A549 (cell line): Measurements from ENCODE around the gene TREH. TPM values are rescaled to one million over a fixed set of nuclear protein-coding genes. Genes with fewer than 3 reads are reported as not detected.

Experiments used
- ATAC-seq, 2 experiments: fragments of 200-7000 bp in 1 of 2; fragments of >200 bp in 1 of 2; cut with Nextera tagmentation in 1 of 2; cut with Tn5 transposase in 1 of 2; 3 replicates each; pipeline versions ENCODE4 v1.8.0 to v1.9.1; 2018 to 2020; ENCODE audit warnings: mild to moderate bottlenecking in 1 of 2, moderate library complexity in 1 of 2
- CTCF ChIA-PET: fragments of 300-600 bp; sonication (Branson Sonifier 250); formaldehyde crosslinking; extraction: SDS; loops from one replicate; lab custom pipeline; 2021; ENCODE audit warnings: antibody characterized with exemption, inconsistent platforms; lab: Yijun Ruan, JAX
- POLR2A ChIA-PET: fragments of 350-600 bp; formaldehyde crosslinking; extraction: SDS; loops from one replicate; lab custom pipeline; 2021; ENCODE audit warnings: antibody characterized with exemption, inconsistent platforms; lab: Yijun Ruan, JAX
- DNase-seq, 2 experiments: peaks; one replicate each; pipeline versions ENCODE4 v3.0.0 to v3.0.0-alpha.2; 2011 to 2016; ENCODE audit warnings: low read depth in 1 of 2, low spot score in 1 of 2
- FAIRE-seq: peaks from 2 replicates; lab custom pipeline; 2011; peaks lifted over from hg19 to GRCh38; lab: Jason Lieb, UNC
- H3K27ac ChIP-seq, 2 experiments: fragments of >200 bp; sonication (Bioruptor Twin); formaldehyde crosslinking; 3 replicates each; pipeline ENCODE4 v1.5.1; 2016 to 2017
- H3K4me1 ChIP-seq: fragments of >200 bp; sonication (Bioruptor Twin); formaldehyde crosslinking; 3 replicates; pipeline ENCODE4 v1.6.1; 2016
- H3K4me2 ChIP-seq: fragments of >200 bp; sonication (Bioruptor Twin); formaldehyde crosslinking; 3 replicates; pipeline ENCODE4 v1.6.1; 2016
- H3K4me3 ChIP-seq: fragments of >200 bp; sonication (Bioruptor Twin); formaldehyde crosslinking; 3 replicates; pipeline ENCODE4 v1.5.1; 2016
- H3K9me3 ChIP-seq: fragments of >200 bp; sonication (Bioruptor Twin); formaldehyde crosslinking; 3 replicates; pipeline ENCODE4 v1.6.1; 2016
- EHF ChIP-seq: fragments of 250-450 bp; sonication (Bioruptor Pico); IDR thresholded peaks from 2 replicates; pipeline ENCODE4 v1.5.0; 2020; ENCODE audit warnings: mild to moderate bottlenecking
- GATA3 ChIP-seq: IDR thresholded peaks from 2 replicates; pipeline ENCODE4 v1.6.1; 2012; ENCODE audit warnings: borderline replicate concordance
- HEYL ChIP-seq: fragments of 250-450 bp; sonication (Bioruptor Pico); IDR thresholded peaks from 2 replicates; pipeline ENCODE4 v1.8.0; 2021; ENCODE audit warnings: mild to moderate bottlenecking, moderate library complexity
- HOXB13 ChIP-seq: fragments of 250-450 bp; sonication (Bioruptor Pico); IDR thresholded peaks from 2 replicates; pipeline ENCODE4 v1.5.0; 2020; ENCODE audit warnings: low read depth, mild to moderate bottlenecking, moderate library complexity
- JUN ChIP-seq, 2 experiments: fragments of >200 bp; sonication (Bioruptor Twin); formaldehyde crosslinking; IDR thresholded peaks; 2 replicates in 1 of 2; 3 replicates in 1 of 2; pipeline ENCODE4 v1.6.1; 2016 to 2017
- MAFK ChIP-seq: fragments of 450-650 bp; IDR thresholded peaks from 2 replicates; pipeline ENCODE4 v1.6.1; 2014; ENCODE audit not compliant: partially characterized antibody
- NFE2L2 ChIP-seq: fragments of 150-350 bp; conservative IDR thresholded peaks from 2 replicates; pipeline ENCODE4 v1.6.1; 2014; ENCODE audit warnings: low read length
- NR3C1 ChIP-seq: fragments of >200 bp; sonication (Bioruptor Twin); formaldehyde crosslinking; IDR thresholded peaks from 3 replicates; pipeline ENCODE4 v1.6.1; 2017
- POLR2AphosphoS2 ChIP-seq: conservative IDR thresholded peaks from 2 replicates; pipeline ENCODE4 v1.6.1; 2012; ENCODE audit warnings: low read length, improper control_type of control experiment, inconsistent platforms
- RCOR1 ChIP-seq: fragments of 150-350 bp; IDR thresholded peaks from 2 replicates; pipeline ENCODE4 v1.6.1; 2014; ENCODE audit warnings: antibody characterized with exemption, low read length, low read depth
- RFX5 ChIP-seq: fragments of 450-650 bp; IDR thresholded peaks from 2 replicates; pipeline ENCODE4 v1.7.1; 2014; ENCODE audit warnings: antibody characterized with exemption, mild to moderate bottlenecking, moderate library complexity
- RNF2 ChIP-seq: fragments of 200-600 bp; sonication (generic); IDR thresholded peaks from 2 replicates; pipeline ENCODE4 v1.6.1; 2016; ENCODE audit warnings: low read depth, mild to moderate bottlenecking, antibody characterized with exemption, moderate library complexity, borderline replicate concordance
- SMC3 ChIP-seq: fragments of >200 bp; sonication (Bioruptor Twin); formaldehyde crosslinking; IDR thresholded peaks from 3 replicates; pipeline ENCODE4 v1.6.1; 2018; ENCODE audit warnings: inconsistent platforms
- TFCP2L1 ChIP-seq: fragments of 250-450 bp; sonication (Bioruptor Pico); IDR thresholded peaks from 2 replicates; pipeline ENCODE4 v1.5.0; 2021; ENCODE audit warnings: mild to moderate bottlenecking
- ZC3H11A ChIP-seq: fragments of 450-650 bp; IDR thresholded peaks from 2 replicates; pipeline ENCODE4 v1.6.1; 2014; ENCODE audit warnings: antibody characterized with exemption, mild to moderate bottlenecking
- WGBS: methylation state at CpG from one replicate; pipeline ENCODE4 v1.1.6; 2017; ENCODE audit errors: missing lambda C conversion rate; 5-methylcytosine and 5-hydroxymethylcytosine counted together
- polyA plus RNA-seq, 4 experiments: library from polyadenylated mRNA; depleted of rRNA in 3 of 4; stranded (reverse); fragments of >200 nt; fragmentation: RNase III in 1 of 4; extraction: RNeasy Plus Mini Kit Qiagen cat#74134 plus additional on column Dnase treatment in 1 of 4; gene quantifications; 2 replicates in 3 of 4; 3 replicates in 1 of 4; pipeline ENCODE4 v1.2.3, GENCODE V29; 2011 to 2017
- TF ChIP-seq, protein P1 (sequence below): fragments of 200-600 bp; sonication (generic); IDR thresholded peaks from 2 replicates; pipeline ENCODE4 v1.6.1; 2016; ENCODE audit warnings: antibody characterized with exemption, mild to moderate bottlenecking, moderate library complexity
- TF ChIP-seq, protein P2 (sequence below): fragments of >200 bp; sonication (Bioruptor Twin); formaldehyde crosslinking; IDR thresholded peaks from 2 replicates; pipeline ENCODE4 v1.6.1; 2016
- TF ChIP-seq, protein P3 (sequence below): fragments of 450-650 bp; IDR thresholded peaks from 2 replicates; pipeline ENCODE4 v1.6.1; 2014; ENCODE audit warnings: antibody characterized with exemption
- TF ChIP-seq, protein P4 (sequence below): IDR thresholded peaks from 2 replicates; pipeline ENCODE4 v1.6.1; 2012

TREH gene
- polyA plus RNA-seq, 2 of the 4 experiments (the other 2 are of a cell fraction): 0.06 TPM; not detected in 1

DNA sequence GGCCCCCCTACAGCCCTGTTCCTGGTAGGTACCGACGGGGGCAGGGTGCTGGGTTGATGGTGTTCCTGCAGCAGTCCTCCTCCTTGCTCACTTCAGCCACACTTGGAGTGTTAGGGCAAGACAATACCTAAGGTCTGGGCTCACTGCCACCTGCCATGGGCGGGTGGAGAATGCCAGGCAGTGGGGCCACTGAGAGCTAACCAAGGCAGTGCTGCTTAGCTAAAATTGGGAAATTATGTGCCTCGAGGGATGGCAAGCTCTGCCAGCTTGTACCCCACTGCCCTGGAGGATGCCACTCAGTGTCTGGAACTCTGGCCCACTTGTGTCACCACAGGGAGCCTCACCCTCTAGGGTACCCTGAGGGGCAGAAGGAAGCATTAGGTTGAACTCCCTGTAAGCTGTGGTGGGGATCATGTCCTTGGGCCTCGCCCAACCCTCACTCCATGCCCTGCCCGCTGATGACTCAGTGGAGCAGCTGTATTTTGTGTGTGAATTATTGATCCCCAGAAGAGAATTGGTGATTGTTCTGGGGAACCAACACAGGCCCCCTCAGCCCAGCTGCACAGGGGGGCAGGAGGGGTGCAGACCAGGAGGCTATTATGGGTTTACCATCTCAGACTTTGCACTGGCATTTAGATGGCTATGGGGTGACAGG, 54.3 kb downstream of the TREH start:
- Histone ChIP-seq H3K4me3 (no peak overlapping the region), H3K4me1 (peaks cover 51% of the 10 kb centered on the region), H3K9me3 (no peaks in the 10 kb centered on the region), H3K27ac (peak overlapping the region in 1 of 2 experiments; percentile 92; a peak in 1 of 6 replicates), H3K4me2 (0 out of 3 replicates have a peak overlapping the region, but pooled peaks have one; percentile 16)
- FAIRE-seq (no peak), ATAC-seq (no peak), DNase-seq (no peak)
- ChIA-PET POLR2A (no interaction called here), CTCF (interaction anchor here (0.6 to 20.3 kb wide), 3 partner anchors 14 to 30 kb away, joined by 3 to 224 read pairs (median 9); partner anchors contain the start of gene PHLDB1)
- WGBS: 67% methylated on average over 2 of the region's 6 CpGs
- TF ChIP-seq HOXB13 (CRISPR knock-in tag): no peak
- no peak for TF ChIP-seq TFCP2L1 (CRISPR knock-in tag)
- TF ChIP-seq RFX5: no peak
- TF ChIP-seq, protein P1, sequence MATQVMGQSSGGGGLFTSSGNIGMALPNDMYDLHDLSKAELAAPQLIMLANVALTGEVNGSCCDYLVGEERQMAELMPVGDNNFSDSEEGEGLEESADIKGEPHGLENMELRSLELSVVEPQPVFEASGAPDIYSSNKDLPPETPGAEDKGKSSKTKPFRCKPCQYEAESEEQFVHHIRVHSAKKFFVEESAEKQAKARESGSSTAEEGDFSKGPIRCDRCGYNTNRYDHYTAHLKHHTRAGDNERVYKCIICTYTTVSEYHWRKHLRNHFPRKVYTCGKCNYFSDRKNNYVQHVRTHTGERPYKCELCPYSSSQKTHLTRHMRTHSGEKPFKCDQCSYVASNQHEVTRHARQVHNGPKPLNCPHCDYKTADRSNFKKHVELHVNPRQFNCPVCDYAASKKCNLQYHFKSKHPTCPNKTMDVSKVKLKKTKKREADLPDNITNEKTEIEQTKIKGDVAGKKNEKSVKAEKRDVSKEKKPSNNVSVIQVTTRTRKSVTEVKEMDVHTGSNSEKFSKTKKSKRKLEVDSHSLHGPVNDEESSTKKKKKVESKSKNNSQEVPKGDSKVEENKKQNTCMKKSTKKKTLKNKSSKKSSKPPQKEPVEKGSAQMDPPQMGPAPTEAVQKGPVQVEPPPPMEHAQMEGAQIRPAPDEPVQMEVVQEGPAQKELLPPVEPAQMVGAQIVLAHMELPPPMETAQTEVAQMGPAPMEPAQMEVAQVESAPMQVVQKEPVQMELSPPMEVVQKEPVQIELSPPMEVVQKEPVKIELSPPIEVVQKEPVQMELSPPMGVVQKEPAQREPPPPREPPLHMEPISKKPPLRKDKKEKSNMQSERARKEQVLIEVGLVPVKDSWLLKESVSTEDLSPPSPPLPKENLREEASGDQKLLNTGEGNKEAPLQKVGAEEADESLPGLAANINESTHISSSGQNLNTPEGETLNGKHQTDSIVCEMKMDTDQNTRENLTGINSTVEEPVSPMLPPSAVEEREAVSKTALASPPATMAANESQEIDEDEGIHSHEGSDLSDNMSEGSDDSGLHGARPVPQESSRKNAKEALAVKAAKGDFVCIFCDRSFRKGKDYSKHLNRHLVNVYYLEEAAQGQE: no peak
- TF ChIP-seq EHF (CRISPR knock-in tag): no peak
- TF ChIP-seq HEYL (CRISPR knock-in tag): no peak
- TF ChIP-seq, protein P2, sequence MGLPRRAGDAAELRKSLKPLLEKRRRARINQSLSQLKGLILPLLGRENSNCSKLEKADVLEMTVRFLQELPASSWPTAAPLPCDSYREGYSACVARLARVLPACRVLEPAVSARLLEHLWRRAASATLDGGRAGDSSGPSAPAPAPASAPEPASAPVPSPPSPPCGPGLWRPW: no peak

DNA sequence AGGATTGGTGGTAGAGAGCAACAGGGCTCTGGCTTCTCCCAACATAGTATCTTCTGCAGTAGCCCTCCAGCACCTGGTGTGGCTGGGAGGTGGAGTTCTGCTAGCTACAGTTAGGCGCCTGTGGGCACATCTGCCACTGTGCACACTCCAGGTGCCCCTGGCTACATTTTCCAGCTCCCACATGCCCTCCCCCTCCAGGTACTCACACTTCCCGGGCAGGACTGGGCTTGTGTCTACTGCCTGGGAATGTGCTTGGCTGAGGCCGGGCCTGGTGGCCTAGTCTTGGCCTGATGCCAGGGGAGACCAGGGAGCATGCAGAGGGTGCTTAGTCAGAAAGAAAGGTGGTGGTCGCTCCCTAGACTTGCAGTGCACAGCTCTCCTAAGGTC, 56.2 kb downstream of the TREH start:
- peak in 1 of 2 experiments; percentile 32 for DNase-seq
- TF ChIP-seq JUN (IDR thresholded peaks at IDR 0.05) (0 out of 5 replicates have a peak, but pooled peaks of 1 of the 2 experiments have one; percentile 2), RCOR1 (no peak)
- no peak; a peak in 1 of 6 replicates for ATAC-seq
- peak overlapping the region; percentile 48 for H3K4me2 ChIP-seq
- whole genome bisulfite sequencing: 33% methylated on average over 3 of the region's 4 CpGs
- ChIA-PET CTCF (interaction anchor here (0.9 to 20.3 kb wide), 3 partner anchors 9 to 36 kb away, joined by 3 to 224 read pairs (median 9); partner anchors contain the start of gene PHLDB1), POLR2A (interaction anchor here (0.5 to 2.0 kb wide), 3 partner anchors 13 to 410 kb away, joined by 3 to 14 read pairs (median 4); partner anchors contain the start of gene PHLDB1)
- no peaks in the 10 kb centered on the region for H3K9me3 ChIP-seq
- H3K4me1 ChIP-seq: peaks cover 70% of the 10 kb centered on the region
- FAIRE-seq: no peak
- H3K4me3 ChIP-seq: no peak overlapping the region
- peak overlapping the region; percentile 69 to 92 for H3K27ac ChIP-seq

DNA sequence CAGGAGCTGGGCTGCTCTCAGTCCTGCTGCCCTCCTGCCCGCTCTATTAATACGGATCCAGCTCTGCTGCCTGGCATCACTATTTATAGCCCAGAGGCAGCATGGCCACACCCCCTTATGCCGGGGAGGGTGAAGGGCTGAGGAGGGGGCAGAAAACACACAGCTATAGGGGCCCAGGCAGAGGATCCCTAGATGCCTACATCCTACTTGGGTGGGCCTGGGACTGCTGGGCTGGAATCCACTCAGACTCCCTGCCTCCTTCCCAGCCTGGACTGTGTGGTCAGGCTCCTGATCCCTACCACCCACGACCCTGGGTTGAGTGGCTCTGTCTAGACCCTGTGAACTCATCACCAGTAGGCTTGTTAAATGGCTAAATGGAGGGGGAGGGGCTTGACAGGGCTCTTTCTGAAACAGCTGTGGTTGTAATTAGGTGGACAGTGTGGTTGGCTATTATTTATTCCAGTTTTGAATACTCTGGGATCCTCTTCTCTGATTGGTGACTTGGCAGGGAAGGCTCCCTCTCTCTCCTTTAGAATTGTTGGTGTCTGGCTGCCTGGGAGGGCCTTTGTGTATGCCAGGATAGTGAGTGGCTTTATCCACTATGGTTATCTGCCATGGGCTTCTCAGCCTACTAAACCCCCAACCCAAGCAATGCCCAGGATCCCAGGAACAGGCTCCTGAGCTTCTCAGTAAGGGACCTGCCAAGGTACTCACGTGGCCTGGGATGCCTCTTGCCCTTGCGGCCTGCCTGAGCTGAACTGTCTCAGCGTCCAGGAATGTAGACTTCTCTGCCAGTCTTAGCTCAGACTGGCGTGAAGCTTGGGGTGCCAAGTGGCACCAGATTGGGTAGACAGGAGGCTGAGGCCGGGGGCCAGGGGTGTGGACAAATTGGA, 56.8 kb downstream of the TREH start:
- H3K4me1 ChIP-seq: peaks cover 76% of the 10 kb centered on the region
- ChIA-PET POLR2A (interaction anchor here (0.5 to 2.0 kb wide), 3 partner anchors 13 to 411 kb away, joined by 3 to 14 read pairs (median 4); partner anchors contain the start of gene PHLDB1), CTCF (interaction anchor here (0.7 to 20.3 kb wide), 6 partner anchors 10 to 334 kb away, joined by 3 to 224 read pairs (median 4); partner anchors contain the start of gene PHLDB1)
- peak; percentile 38 to 74 for DNase-seq
- ATAC-seq: peak; percentile 81 to 84
- peak overlapping the region; percentile 48 for H3K4me2 ChIP-seq
- no peak for FAIRE-seq
- 30% methylated on average over 8 of the region's 9 CpGs for WGBS
- H3K4me3 ChIP-seq: no peak overlapping the region
- no peaks in the 10 kb centered on the region for H3K9me3 ChIP-seq
- peak overlapping the region; percentile 69 to 92 for H3K27ac ChIP-seq
- TF ChIP-seq MAFK (no peak), HOXB13 (CRISPR knock-in tag) (no peak), NFE2L2 (no peak), ZC3H11A (no peak), NR3C1 (no peak), EHF (CRISPR knock-in tag) (no peak), JUN (IDR thresholded peaks at IDR 0.05) (0 out of 5 replicates have a peak, but pooled peaks of 1 of the 2 experiments have one; percentile 30), RNF2 (no peak), POLR2AphosphoS2 (no peak), GATA3 (no peak), SMC3 (no peak)
- TF ChIP-seq, protein P1: no peak
- TF ChIP-seq, protein P3, sequence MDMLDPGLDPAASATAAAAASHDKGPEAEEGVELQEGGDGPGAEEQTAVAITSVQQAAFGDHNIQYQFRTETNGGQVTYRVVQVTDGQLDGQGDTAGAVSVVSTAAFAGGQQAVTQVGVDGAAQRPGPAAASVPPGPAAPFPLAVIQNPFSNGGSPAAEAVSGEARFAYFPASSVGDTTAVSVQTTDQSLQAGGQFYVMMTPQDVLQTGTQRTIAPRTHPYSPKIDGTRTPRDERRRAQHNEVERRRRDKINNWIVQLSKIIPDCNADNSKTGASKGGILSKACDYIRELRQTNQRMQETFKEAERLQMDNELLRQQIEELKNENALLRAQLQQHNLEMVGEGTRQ: 0 out of 2 replicates have a peak, but pooled peaks have one; percentile 35
- TF ChIP-seq, protein P4, sequence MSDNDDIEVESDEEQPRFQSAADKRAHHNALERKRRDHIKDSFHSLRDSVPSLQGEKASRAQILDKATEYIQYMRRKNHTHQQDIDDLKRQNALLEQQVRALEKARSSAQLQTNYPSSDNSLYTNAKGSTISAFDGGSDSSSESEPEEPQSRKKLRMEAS: peak; percentile 61
- TF ChIP-seq, protein P2: no peak
